ENCODE measurements around the gene MAP3K12. TPM values are rescaled to one million over a fixed set of nuclear protein-coding genes. Genes with fewer than 3 reads are reported as not detected.

Gene MAP3K12
- total RNA-seq, 1 experiment from 2014 or later: 11.6 TPM

- Histone ChIP-seq H3K27ac (ENCODE audit: low read depth, low read length, poor library complexity, severe bottlenecking) (no peak overlapping the region), H3K9me3 (ENCODE audit: low read depth, low read length, poor library complexity, severe bottlenecking) (no peaks in the 10 kb centered on the region), H3K36me3 (ENCODE audit: insufficient read depth, low read length, poor library complexity, severe bottlenecking) (peaks cover 39% of the 10 kb centered on the region), H3K27me3 (replicated peaks; ENCODE audit: insufficient read depth, low read depth, low read length, poor library complexity) (no peaks in the 10 kb centered on the region), H3K4me1 (ENCODE audit: insufficient read depth, low read length, poor library complexity, severe bottlenecking) (no peaks in the 10 kb centered on the region), H3K4me3 (ENCODE audit: low read depth, low read length, poor library complexity, severe bottlenecking) (no peak overlapping the region)
- no TSS peak for BruUV-seq (replicated peaks)
- TF ChIP-seq EZH2 (IDR thresholded peaks at IDR 0.05; ENCODE audit: borderline replicate concordance, low read depth, low read length, poor library complexity, severe bottlenecking): no peak
- TF ChIP-seq CTCF (conservative IDR thresholded peaks at IDR 0.05; ENCODE audit: low read depth, low read length): no peak
- no peak for DNase-seq (ENCODE audit: low spot score)
- intact Hi-C loops (cut with micrococcal nuclease; ENCODE audit: unreplicated experiment): no loop called here
- ChIA-PET POLR2A (ENCODE audit: low non-redundant PET) (no interaction called here), CTCF (interaction anchor here (0.6 kb wide), 1 partner anchor 55 kb away, joined by 4 read pairs; no protein-coding TSS in a partner anchor)
Measured at GRCh38 chr12:53523131-53523530, 23.9 kb upstream of the MAP3K12 start.

GRCh38 chr12:53518381-53518780 is 19.1 kb upstream of the MAP3K12 start:
- Histone ChIP-seq H3K4me3 (ENCODE audit: low read depth, low read length, poor library complexity, severe bottlenecking) (no peak overlapping the region), H3K4me1 (ENCODE audit: insufficient read depth, low read length, poor library complexity, severe bottlenecking) (no peaks in the 10 kb centered on the region), H3K27ac (ENCODE audit: low read depth, low read length, poor library complexity, severe bottlenecking) (no peak overlapping the region), H3K9me3 (ENCODE audit: low read depth, low read length, poor library complexity, severe bottlenecking) (no peaks in the 10 kb centered on the region), H3K27me3 (replicated peaks; ENCODE audit: insufficient read depth, low read depth, low read length, poor library complexity) (no peaks in the 10 kb centered on the region), H3K36me3 (ENCODE audit: insufficient read depth, low read length, poor library complexity, severe bottlenecking) (peaks cover 45% of the 10 kb centered on the region)
- intact Hi-C loops (cut with micrococcal nuclease; ENCODE audit: unreplicated experiment): no loop called here
- BruUV-seq (replicated peaks): no TSS peak
- ChIA-PET POLR2A (ENCODE audit: low non-redundant PET) (interaction anchor here (0.5 kb wide), 1 partner anchor 112 kb away, joined by 5 read pairs; no protein-coding TSS in a partner anchor), CTCF (no interaction called here)
- peak; percentile 39 for DNase-seq (ENCODE audit: low spot score)
- no peak for TF ChIP-seq EZH2 (IDR thresholded peaks at IDR 0.05; ENCODE audit: borderline replicate concordance, low read depth, low read length, poor library complexity, severe bottlenecking)
- no peak for TF ChIP-seq CTCF (conservative IDR thresholded peaks at IDR 0.05; ENCODE audit: low read depth, low read length)

GRCh38 chr12:53516758-53517455 is 17.6 kb upstream of the MAP3K12 start:
- POLR2A ChIA-PET (ENCODE audit: low non-redundant PET): no interaction called here
- peaks cover 41% of the 10 kb centered on the region for H3K36me3 ChIP-seq (ENCODE audit: insufficient read depth, low read length, poor library complexity, severe bottlenecking)
- H3K4me1 ChIP-seq (ENCODE audit: insufficient read depth, low read length, poor library complexity, severe bottlenecking): no peaks in the 10 kb centered on the region
- intact Hi-C loops (cut with micrococcal nuclease; ENCODE audit: unreplicated experiment): no loop called here
- H3K4me3 ChIP-seq (ENCODE audit: low read depth, low read length, poor library complexity, severe bottlenecking): no peak overlapping the region
- no peaks in the 10 kb centered on the region for H3K9me3 ChIP-seq (ENCODE audit: low read depth, low read length, poor library complexity, severe bottlenecking)
- no peaks in the 10 kb centered on the region for H3K27me3 ChIP-seq (replicated peaks; ENCODE audit: insufficient read depth, low read depth, low read length, poor library complexity)
- CTCF ChIA-PET: no interaction called here
- no peak for TF ChIP-seq EZH2 (IDR thresholded peaks at IDR 0.05; ENCODE audit: borderline replicate concordance, low read depth, low read length, poor library complexity, severe bottlenecking)
- TF ChIP-seq CTCF (conservative IDR thresholded peaks at IDR 0.05; ENCODE audit: low read depth, low read length): no peak
- no peak for DNase-seq (ENCODE audit: low spot score)
- no TSS peak for BruUV-seq (replicated peaks)
- no peak overlapping the region for H3K27ac ChIP-seq (ENCODE audit: low read depth, low read length, poor library complexity, severe bottlenecking)

Data from A673 (cell line).